Activated effector memory CD4-positive, alpha-beta T cell treated with anti-CD3 and anti-CD28 coated beads, Interleukin-2, amount 50 U/mL, for 16 hours (primary cell): ENCODE results near the gene IRF3.

Experiments
- DNase-seq: peaks from one replicate; pipeline ENCODE4 v3.0.0-alpha.2; 2020

Gene IRF3

DNA sequence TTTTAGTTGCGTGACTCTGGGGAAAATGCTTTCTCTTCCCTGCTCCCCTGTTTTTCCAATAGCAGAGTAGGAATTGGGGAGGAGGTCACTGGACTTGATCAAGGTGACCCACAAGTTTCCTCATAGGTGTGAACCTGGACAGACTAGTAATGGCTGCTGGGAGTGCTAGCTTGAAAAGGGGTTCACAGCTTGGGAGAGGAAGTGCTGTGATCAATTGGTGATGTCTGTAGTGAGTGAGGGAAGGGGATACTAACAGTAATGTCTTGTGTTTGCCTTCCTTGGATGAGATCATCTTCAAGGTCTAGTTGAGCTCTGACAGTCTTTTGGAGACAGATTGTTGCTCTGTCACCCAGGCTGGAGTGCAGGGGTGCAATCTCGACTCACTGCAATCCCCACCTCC, 1.8 kb upstream of the IRF3 start:
- no peak for DNase-seq

DNA sequence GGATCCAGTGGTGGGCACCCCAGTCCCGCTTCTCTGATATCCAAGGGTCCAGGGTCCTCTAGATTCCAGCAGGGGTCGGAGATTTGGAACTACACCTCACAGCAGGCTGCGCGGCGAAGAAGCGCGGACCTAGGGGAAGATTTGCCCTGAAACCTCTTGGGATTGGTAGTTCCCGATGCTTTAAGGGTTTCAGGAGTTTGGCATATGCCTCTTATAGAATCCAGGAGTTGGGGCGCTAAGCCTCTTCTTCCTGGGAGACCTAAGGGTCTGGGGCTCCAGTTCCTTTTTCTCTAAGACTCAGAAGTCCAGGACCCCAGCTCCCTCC, 425 bp upstream of the IRF3 start:
- DNase-seq: no peak

- DNase-seq: no peak
These were observed 664 bp downstream of the IRF3 start for GRCh38 chr19:49665036-49665350.

DNA sequence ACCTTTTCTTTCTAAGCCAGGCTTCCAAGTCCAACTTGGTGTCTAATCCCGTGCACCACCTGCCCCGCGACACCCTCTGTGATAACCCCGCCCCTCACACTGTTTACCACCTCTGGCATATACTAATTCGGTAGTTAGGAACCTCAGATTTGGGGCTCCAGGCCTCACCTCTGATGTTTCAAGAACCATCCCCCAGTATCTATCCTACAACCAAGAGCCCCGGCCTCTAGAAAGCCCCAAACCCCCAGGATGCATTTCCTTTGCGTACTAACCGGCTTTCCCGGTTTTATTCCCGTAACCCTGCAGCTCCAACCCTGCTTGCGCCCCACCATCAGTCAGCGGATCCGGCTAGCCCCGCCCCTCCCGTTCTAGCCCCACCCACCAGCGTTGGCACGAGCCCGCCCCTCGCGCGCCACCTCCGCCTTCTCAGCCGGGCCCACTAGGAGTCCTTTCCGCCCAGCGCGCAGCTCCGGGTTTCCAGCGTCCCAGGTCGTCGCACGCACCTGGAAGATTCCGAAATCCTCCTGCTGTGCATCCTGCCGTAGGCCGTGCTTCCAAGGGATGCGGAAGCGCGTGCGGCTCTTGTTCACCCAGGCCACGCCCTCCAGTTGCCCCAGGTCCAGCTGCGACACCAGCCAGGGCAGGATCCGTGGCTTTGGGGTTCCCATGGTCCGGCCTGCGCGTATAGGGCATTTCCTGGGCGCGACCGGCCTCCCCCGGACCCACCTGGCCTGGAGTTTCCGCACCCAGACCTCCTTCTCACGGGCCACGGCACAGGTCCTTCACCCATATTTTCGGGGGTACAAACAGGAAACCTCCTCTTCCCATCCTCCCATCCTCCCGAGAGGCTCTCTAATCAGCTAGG, 1.3 kb downstream of the IRF3 start:
- DNase-seq: peak; percentile 96

- no peak for DNase-seq
These were observed 2.4 kb downstream of the IRF3 start for GRCh38 chr19:49663224-49663623.

GRCh38 chr19:49662011-49662410, 3.6 kb downstream of the IRF3 start:
- DNase-seq: no peak

- DNase-seq: no peak
These were observed 5.2 kb downstream of the IRF3 start for GRCh38 chr19:49660338-49660961.

DNA sequence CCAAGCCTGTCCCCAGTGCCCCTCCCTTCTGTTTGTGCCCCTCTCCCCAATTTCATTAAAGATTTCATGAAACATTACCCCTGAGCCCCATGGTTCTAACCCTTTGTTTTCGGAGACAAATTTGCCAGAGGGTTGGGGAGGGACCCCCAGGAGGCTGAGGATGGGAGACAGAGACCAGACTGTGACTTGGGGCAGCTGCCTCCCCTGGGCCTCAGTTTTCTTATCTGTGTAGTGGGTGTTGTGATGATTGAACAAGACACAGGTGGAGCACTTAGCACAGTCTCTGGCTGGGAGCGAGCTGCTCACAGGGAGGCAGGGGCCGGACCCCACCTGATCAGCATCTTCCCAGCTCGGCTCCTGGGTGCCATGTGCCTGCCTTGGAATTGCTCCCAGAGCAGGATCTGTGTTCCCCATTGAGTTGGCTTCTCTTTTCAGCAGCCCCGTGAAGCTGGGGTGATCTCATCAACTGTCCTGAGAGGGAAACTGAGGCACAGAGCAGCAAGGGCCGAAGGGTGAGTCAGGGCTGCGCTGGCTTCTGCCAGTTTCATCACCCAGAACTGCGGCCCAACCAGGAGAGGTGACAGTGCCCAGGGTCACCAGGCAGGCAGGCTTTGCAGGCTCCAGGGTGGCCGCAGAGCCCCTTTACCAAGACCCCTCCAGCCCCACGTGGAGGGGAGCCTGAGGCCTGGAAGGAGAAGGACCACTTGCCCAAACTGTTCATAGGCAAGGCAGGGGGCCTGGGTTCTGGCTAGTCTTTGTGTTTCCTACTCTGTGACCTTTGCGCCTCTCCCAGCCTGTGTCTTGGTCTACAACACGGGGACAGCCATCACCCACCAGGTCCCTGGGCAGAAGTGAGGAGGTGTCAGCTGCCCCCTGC, 6.9 kb downstream of the IRF3 start:
- DNase-seq: no peak

DNA sequence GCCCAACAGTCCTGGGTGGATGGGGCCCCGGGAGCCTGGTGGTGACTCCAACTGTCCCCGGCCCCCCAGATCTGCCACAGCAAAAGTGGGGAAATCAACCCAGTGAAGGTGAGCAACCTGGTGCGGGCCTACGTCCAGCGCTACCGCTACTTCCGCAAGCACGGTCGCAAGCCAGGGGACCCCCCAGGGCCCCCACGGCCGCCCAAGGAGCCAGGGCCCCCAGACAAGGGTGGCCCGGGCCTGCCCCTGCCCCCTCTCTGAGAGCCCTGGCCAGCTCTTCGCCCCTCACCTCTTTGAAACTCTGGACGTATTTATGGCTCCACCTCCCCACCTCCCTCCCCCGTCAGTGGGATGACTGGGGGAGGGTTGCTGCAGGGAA, 7.5 kb downstream of the IRF3 start:
- no peak for DNase-seq

DNA sequence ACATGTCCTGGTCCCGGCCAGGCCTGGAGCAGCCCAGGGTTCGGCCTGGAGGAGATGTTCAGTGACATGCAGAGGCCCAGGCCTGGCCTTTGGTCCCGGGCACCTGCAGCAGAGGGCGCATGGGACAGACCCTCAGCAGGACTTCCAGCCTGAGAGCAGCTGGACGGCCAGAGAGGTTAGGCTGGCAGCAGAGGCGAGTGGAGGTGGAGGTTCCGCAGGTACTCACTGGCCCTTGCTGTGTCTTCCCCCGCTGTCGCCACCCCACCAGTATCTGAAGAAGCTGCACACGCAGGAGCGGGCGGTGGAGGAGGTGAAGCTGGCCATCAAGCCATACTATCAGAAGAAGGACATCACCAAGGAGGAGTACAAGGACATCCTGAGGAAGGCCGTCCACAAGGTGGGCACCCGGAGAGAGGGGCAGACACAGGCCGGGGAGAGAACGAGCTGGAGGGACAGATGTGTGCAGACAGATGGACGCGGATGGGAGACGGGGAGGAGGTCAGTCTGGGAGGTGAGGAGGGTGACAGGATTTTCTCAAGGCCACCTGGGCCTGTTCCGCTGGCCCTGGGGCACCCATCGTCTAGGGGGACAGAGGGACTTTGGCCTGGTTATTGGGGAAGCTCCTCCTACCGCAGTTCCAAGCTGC, 8.0 kb downstream of the IRF3 start:
- DNase-seq: no peak

DNA sequence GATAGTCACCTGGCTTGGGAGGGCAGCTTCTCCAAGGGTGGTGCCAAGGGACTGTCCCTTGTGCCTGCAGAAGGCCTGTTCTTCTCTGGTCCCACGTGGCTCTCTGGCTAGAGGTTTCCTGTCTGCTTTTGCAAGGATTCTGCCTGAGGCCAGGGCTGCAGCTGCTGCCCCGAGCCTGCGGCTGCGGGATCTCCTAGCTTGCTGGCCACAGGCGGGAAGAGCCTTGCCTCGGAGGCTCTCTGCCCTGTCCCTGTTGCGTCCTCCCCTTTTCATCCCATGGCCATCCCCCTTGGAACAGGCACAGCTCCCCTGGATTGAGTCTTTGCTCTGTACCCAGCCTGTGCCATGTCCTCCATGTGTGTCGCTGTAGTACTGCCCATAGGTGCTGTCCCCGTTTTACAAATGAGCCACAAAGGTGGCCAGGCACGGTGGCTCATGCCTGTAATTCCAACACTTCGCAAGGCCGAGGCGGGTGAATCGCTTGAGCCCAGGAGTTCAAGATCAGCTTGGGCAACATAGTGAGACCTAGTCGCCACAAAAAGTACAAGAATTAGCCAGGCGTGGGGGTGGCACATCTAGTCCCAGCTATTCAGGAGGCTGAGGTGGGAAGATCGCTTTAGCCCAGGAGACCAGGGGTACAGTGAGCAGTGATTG, 9.1 kb downstream of the IRF3 start:
- no peak for DNase-seq

GRCh38 chr19:49655570-49656455, 9.8 kb downstream of the IRF3 start:
- no peak for DNase-seq

DNA sequence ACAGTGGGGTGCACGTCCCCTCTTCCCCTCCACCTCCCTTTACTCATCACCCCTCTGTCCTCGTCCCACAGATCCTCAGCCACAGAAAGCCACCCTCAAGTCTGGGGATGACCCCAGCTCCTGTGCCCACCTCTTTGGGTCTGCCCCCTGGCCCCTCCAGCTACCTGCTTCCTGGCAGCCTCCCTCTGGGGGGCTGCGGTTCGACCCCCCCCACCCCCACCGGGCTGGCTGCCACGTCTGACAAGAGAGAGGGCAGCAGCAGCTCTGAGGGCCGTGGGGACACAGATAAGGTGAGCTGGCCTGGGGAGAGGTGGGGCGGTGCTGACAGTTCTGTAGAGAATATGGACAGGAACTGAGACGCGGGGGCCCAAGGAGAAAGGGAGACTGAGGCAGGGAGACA, 11.1 kb downstream of the IRF3 start:
- no peak for DNase-seq

- no peak for DNase-seq
These were observed 12.2 kb downstream of the IRF3 start for GRCh38 chr19:49653466-49653806.

GRCh38 chr19:49652551-49653465, 12.8 kb downstream of the IRF3 start:
- DNase-seq: no peak

DNA sequence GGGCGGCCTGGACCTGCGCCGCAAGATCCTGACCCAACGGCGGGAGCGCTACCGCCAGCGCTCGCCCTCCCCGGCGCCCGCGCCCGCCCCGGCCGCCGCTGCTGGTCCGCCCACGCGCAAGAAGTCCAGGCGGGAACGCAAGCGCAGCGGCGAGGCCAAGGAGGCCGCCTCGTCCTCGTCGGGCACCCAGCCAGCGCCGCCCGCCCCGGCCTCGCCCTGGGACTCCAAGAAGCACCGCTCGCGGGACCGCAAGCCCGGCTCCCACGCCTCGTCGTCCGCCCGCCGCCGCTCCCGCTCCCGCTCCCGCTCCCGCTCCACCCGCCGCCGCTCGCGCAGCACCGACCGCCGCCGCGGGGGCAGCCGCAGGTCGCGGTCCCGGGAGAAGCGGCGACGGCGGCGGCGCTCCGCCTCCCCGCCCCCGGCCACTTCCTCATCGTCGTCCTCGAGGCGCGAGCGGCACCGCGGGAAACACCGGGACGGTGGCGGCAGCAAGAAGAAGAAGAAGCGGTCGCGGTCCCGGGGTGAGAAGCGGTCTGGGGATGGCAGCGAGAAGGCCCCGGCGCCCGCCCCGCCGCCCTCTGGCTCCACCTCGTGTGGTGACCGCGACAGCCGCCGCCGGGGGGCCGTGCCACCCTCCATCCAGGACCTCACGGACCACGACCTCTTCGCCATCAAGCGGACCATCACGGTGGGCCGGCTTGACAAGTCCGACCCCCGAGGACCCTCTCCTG, 13.7 kb downstream of the IRF3 start:
- DNase-seq: no peak

DNA sequence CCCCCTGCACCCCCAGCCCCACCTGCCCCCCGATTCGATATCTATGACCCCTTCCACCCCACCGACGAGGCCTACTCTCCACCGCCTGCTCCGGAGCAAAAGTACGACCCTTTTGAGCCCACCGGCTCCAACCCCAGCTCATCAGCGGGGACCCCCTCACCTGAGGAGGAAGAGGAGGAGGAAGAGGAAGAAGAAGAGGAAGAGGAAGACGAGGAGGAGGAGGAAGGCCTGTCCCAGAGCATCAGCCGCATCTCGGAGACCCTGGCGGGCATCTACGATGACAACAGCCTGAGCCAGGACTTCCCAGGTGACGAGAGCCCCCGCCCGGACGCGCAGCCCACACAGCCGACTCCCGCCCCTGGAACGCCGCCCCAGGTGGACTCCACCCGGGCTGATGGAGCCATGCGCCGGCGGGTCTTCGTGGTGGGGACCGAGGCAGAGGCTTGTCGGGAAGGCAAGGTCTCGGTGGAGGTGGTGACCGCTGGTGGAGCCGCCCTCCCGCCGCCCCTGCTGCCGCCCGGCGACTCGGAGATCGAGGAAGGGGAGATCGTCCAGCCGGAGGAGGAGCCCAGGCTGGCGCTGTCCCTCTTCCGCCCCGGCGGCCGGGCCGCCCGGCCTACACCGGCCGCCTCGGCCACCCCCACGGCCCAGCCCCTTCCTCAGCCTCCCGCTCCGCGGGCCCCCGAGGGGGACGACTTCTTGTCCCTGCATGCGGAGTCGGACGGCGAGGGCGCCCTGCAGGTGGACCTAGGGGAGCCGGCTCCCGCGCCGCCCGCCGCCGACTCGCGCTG, 14.4 kb downstream of the IRF3 start:
- DNase-seq: no peak

DNA sequence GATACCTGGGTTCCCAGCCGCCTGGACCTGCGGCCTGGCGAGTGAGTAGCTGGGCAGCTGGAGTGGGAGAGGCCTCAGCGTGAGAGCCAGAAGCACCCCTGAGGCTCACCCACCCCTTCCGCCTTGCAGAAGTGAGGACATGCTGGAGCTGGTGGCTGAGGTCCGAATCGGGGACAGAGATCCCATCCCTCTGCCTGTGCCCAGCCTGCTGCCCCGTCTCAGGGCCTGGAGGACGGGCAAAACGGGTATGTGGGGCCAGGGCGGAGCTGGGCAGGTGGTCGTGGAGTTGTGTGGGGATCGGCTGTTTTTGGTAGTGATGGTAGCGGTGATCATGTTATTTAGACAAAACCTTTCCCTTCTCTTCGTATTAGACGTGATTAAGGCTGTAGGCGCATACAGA, 19.1 kb downstream of the IRF3 start:
- no peak for DNase-seq

GRCh38 chr19:49645995-49646394, 19.7 kb downstream of the IRF3 start:
- DNase-seq: no peak
